Fibroblast of peridontal ligament (primary cell): Measurements from ENCODE around the gene NME9.

Source experiments
- DNase-seq: peaks from one replicate; pipeline ENCODE4 v3.0.0-alpha.2; 2010; ENCODE audit errors: extremely low read depth

NME9 gene

GRCh38 chr3:138334608-138335007, 5.0 kb upstream of the NME9 start:
- no peak for DNase-seq

- peak; percentile 71 for DNase-seq
Measured at GRCh38 chr3:138332472-138333073, 2.9 kb upstream of the NME9 start.

GRCh38 chr3:138331143-138331894, 1.7 kb upstream of the NME9 start:
- peak; percentile 49 for DNase-seq

DNA sequence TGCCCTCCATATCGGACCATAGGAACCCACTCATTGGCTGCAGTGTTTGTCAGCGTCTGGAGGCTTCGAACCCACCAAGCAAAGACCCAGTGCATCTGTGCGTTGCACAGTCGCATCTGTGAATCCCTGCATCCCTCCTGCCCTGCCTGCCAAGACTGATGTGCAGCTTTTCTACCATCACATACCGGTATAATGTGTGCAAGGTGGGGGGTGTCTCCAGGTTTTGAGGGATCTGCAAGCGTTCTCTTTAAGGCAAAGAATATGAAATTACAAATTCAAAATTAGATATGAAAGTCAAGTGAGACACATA, 288 bp upstream of the NME9 start:
- no peak for DNase-seq

DNA sequence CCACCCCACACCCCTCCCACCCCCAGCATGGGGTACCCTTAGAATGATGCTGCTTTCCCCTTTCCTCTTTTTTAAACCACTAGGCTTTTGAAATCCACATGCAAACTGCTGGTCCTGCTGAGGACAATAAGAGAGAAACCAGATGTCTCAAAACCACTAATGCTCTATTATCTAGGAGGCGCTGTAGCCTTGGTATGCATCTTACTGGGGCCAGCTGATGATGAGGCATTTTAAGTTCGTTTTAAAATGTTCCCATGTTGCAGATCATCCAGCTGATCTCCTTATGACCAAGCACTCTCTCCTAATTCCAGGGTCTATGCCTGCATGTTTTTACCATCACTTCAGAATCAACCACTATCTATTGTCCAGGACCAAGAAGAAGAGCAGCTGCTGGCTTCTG, 1.3 kb downstream of the NME9 start:
- DNase-seq: peak; percentile 30

DNA sequence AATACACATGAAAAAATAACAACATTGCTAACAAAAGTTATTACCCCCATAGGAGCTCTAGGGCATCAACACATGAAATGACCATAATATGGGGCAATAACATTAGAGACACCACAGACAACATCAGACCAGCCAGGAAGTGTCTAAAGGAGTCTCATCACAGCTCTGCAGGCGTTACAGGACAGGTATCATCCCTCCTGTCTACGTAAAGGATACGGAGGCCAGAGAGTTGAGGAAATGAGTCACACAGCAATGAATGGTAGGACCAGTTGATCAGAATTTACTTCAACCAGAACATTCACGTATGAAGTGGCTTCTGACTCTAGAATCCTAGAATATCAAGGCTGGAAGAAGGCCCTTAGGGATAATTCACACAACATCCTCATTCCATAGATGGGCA, 1.8 kb downstream of the NME9 start:
- DNase-seq: no peak

- DNase-seq: no peak
Measured at GRCh38 chr3:138326866-138327595, 2.6 kb downstream of the NME9 start.

GRCh38 chr3:138325990-138326389, 3.7 kb downstream of the NME9 start:
- DNase-seq: no peak

DNA sequence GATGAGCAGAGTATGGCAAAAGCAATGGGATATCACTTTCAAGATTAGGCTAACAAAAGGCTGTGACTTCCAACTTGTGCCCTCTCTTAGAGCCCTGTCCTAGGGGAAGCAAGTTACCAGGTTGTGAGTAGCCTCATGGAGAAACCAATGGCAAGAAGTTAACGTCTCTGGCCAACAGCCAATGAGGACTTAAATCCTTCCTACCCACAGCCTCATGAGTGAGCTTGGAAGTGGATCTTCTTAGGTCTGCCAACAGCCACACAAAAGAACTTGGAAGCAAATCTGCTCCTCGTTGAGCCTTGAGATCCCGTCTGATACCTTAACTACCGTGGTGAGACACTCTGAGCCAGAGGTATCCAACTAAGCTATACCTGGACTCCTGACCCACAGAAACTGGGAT, 5.7 kb downstream of the NME9 start:
- DNase-seq: no peak

GRCh38 chr3:138317687-138318086, 12.0 kb downstream of the NME9 start:
- DNase-seq: no peak

DNA sequence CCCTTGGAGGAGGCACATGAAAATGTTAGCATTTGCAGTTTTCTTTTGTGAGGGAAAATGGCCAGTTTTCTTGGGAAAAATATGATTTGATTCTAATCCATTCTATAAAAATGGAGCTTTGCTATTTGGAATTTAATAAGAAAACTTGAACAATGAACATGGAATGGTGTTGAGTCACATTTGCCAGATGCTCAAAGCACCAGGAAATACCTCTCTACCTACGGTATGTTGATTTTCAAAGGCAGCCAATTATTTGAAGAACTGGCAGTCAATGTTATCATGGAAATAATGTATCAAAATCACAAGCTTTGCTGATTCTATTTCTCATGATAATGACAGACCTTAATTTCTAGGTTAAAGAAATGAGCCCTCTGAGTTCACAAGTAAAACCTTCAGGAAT, 14.9 kb downstream of the NME9 start:
- no peak for DNase-seq

GRCh38 chr3:138310494-138310893, 19.2 kb downstream of the NME9 start:
- DNase-seq: no peak

DNA sequence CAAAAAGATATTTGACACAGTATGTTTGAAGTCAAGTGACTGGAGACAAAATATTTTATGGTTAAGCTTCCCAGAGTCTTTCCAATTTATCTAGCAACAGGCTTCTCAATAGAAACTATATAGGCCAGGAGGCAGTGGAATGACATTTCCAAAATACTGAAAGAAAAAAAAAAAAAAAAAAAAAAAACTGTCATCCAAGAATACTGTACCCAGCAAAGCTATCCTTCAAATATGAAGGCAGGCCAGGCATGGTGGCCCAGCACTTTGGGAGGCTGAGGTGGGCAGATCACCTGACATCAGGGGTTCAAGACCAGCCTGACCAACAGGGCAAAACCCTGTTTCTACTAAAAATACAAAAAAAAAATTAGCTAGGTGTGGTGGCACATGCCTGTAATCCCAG, 20.9 kb downstream of the NME9 start:
- no peak for DNase-seq

GRCh38 chr3:138307899-138308298, 21.8 kb downstream of the NME9 start:
- no peak for DNase-seq

DNA sequence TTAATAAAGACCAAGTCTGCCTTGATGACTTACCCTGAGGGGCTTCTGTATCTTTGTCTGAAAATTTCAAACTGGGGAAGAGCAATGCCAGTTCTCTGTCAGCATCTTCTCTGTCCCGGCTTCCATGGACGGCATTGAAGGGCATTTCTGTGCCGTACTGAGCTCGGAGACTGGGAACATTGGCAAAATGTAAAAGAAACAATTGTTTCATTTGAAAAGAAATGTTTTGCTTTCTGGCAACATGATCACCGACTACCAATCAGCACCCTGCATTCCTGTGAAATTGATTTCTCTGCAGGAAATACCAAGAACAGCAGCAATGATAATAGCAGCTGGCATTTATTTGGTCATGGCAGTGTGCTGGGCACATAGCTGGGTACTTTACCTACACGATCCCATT, 26.2 kb downstream of the NME9 start:
- no peak for DNase-seq

DNA sequence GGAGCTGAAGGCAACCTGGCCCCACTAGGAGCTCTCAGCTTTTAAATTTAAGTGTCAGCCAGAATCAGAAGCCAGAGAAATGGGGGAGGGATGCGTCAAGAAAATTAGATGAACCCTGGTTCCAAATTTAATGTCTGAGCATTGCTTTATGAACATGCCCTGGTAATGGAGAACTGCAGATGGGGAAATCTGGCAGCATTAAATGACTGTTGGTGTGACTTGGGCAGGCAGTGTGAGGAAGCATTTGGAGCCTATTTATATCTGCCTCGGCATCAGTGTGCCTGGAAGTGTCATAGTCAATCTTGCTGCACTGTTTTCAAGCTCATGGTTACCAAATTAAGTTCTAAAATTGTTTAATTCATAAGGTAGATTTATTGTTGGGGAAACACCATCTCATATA, 29.0 kb downstream of the NME9 start:
- no peak for DNase-seq

DNA sequence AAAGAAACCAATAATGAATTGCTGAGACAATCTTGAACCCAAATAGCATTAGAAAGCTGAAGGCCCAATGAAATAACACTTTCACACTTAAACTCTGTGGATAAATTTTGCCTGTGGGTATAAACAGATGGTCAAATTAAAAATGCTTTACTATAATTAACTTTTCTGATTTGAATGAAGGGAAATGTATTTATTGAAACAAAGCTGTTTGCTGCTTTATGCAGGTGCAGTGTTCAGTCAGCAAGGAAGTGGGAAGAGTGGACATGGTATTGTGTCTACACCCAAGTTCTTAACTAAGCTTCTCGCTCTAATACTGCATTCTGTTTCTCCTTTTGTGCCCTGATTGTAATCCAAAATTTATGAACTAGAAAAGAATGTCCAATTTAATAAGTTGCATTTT, 31.8 kb downstream of the NME9 start:
- DNase-seq: no peak

DNA sequence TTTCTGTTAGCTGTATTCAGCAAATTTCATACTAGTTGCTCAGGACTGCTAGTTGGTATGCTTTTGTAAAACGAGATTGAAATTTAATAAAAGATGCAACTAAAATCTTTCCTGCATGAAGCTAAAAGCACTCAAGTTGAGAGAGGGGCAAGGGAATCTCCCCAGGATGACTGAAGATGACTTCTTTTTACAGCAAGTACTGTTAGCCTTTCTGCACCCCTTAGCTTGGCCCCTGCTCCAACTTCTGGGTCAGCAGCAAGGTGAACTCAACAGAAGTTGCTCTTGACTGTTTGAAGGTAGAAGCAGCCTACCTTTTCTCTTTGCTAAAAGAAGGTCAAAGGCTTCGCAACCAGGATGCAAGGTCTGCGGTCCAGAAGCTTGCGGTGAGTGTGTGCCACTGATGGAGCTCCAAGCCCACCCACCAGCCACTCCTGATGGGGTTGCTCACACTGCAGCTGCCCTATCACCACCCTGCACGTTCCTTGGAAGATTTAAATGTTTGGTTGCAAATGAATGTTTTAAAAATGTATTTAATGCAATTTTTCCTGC, 32.5 kb downstream of the NME9 start:
- DNase-seq: no peak

DNA sequence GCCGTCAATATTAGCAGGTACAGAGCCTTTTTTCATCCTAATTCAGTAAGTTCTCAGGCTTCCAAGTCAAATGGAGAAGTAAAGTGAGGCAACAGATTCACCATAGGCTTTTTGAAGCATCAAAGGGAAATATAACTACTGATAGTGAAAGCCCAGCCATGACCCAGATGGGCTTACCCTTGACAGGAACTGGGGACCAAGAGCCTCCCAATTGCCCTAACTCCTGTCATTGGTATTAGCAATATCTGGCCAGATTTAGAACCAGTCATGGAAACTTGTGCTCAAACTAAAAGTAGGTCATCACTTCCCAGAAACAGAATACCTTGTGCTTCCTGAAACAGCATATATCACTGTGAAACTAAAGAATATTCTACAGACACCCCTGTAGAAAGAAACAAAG, 33.0 kb downstream of the NME9 start:
- no peak for DNase-seq

- DNase-seq: no peak
Measured at GRCh38 chr3:138289701-138290100, 40.0 kb downstream of the NME9 start.

GRCh38 chr3:138289260-138289659, 40.4 kb downstream of the NME9 start:
- DNase-seq: no peak

- no peak for DNase-seq
Measured at GRCh38 chr3:138284957-138285477, 44.6 kb downstream of the NME9 start.

DNA sequence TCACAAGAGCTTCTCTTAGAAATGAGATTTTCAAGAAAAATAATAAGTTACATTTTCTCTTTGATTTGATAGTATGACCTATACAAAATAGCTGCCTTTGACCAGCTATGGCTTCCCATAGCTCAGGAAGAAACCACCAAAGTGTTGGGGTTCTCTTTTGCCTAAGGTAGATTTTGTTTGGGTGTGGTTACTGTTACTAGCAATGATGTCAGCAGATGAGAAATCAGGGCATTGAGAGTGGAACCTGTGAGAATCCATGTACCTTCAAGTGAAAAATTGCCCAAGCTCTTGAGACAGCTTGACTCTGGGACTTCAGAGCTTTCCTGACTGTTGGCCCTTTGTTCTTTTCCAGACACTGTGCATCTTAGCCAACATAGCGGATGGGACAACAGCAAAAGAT, 45.6 kb downstream of the NME9 start:
- no peak for DNase-seq
